T-helper 22 cell (primary cell): ENCODE measurements around the gene THRA.

Source experiments
- DNase-seq: peaks from one replicate; pipeline ENCODE4 v3.0.0-alpha.2; 2020; ENCODE audit warnings: low read depth

Gene THRA

GRCh38 chr17:40084477-40084876, 21.7 kb downstream of the THRA start:
- DNase-seq: no peak

GRCh38 chr17:40086150-40087044, 23.6 kb downstream of the THRA start:
- DNase-seq: no peak

- DNase-seq: no peak
Measured at GRCh38 chr17:40087049-40087794, 24.5 kb downstream of the THRA start.

- DNase-seq: no peak
Measured at GRCh38 chr17:40087903-40088718, 25.3 kb downstream of the THRA start.

GRCh38 chr17:40089077-40089895, 26.5 kb downstream of the THRA start:
- DNase-seq: no peak

- no peak for DNase-seq
Measured at GRCh38 chr17:40090237-40091119, 27.7 kb downstream of the THRA start.

GRCh38 chr17:40091691-40092397, 29.1 kb downstream of the THRA start:
- DNase-seq: no peak

- DNase-seq: no peak
Measured at GRCh38 chr17:40092581-40092980, 29.8 kb downstream of the THRA start.

GRCh38 chr17:40093005-40093579, 30.3 kb downstream of the THRA start:
- DNase-seq: no peak

GRCh38 chr17:40093580-40094201, 30.9 kb downstream of the THRA start:
- DNase-seq: no peak

GRCh38 chr17:40094874-40095273, 32.1 kb downstream of the THRA start:
- no peak for DNase-seq

- no peak for DNase-seq
Measured at GRCh38 chr17:40095351-40095943, 32.7 kb downstream of the THRA start.

GRCh38 chr17:40095944-40096791, 33.4 kb downstream of the THRA start:
- DNase-seq: peak; percentile 92

GRCh38 chr17:40097087-40097486, 34.3 kb downstream of the THRA start:
- no peak for DNase-seq

- DNase-seq: no peak
Measured at GRCh38 chr17:40097931-40098845, 35.4 kb downstream of the THRA start.

- peak; percentile 100 for DNase-seq
Measured at GRCh38 chr17:40098846-40099618, 36.3 kb downstream of the THRA start.
